ENCODE data around the gene ZC3HAV1. TPM values are rescaled to one million over a fixed set of nuclear protein-coding genes. Genes with fewer than 3 reads are reported as not detected.
A peak's percentile ranks its signal among the peaks of the same experiment; 100 is the strongest.

The ZC3HAV1 gene
- total and polyA plus RNA-seq, 9 of the 15 experiments (the other 6 are each of a cell fraction or from before 2014, with no cell fraction given), result 11.9 to 40.5 (median 23.9) TPM

- no peak for TF ChIP-seq KAT2B (IDR thresholded peaks at IDR 0.05; ENCODE audit: low read depth, low read length)
- 0 out of 2 replicates have a peak, but pooled peaks have one; percentile 12 for TF ChIP-seq BCL6 (CRISPR knock-in tag; IDR thresholded peaks at IDR 0.05)
- TF ChIP-seq DPF2 (IDR thresholded peaks at IDR 0.05), result peak; percentile 99
- 0 out of 2 replicates have a peak, but pooled peaks have one; percentile 38 for TF ChIP-seq TCF7 (IDR thresholded peaks at IDR 0.05; ENCODE audit: borderline replicate concordance)
- TF ChIP-seq LEF1 (IDR thresholded peaks at IDR 0.05), result peak; percentile 96
- TF ChIP-seq EP300 (IDR thresholded peaks at IDR 0.05; ENCODE audit: low read length), result peak; percentile 98
- peak; percentile 89 for TF ChIP-seq JUN (IDR thresholded peaks at IDR 0.05; ENCODE audit: borderline replicate concordance, low read depth, low read length)
- TF ChIP-seq JUN (CRISPR knock-in tag; IDR thresholded peaks at IDR 0.05; ENCODE audit: borderline replicate concordance), result no peak
- no peak for TF ChIP-seq NCOA6 (IDR thresholded peaks at IDR 0.05)
- TF ChIP-seq RHOXF2B (CRISPR knock-in tag; conservative IDR thresholded peaks at IDR 0.05), result no peak
- TF ChIP-seq ZNF79 (CRISPR knock-in tag; IDR thresholded peaks at IDR 0.05; ENCODE audit: low read depth), result no peak
- TF ChIP-seq CAMTA2 (CRISPR knock-in tag; conservative IDR thresholded peaks at IDR 0.05), result no peak
- no peak for TF ChIP-seq HNRNPLL (IDR thresholded peaks at IDR 0.05; ENCODE audit: low read depth, low read length, poor library complexity, severe bottlenecking)
- peak; percentile 78; the same call in 1 of the 2 replicates for TF ChIP-seq DMBX1 (CRISPR knock-in tag; IDR thresholded peaks at IDR 0.05; ENCODE audit: borderline replicate concordance)
- TF ChIP-seq NCOA2 (IDR thresholded peaks at IDR 0.05; ENCODE audit: partially characterized antibody in 2 of 2), result peak; percentile 79 to 88
- TF ChIP-seq, protein P1, sequence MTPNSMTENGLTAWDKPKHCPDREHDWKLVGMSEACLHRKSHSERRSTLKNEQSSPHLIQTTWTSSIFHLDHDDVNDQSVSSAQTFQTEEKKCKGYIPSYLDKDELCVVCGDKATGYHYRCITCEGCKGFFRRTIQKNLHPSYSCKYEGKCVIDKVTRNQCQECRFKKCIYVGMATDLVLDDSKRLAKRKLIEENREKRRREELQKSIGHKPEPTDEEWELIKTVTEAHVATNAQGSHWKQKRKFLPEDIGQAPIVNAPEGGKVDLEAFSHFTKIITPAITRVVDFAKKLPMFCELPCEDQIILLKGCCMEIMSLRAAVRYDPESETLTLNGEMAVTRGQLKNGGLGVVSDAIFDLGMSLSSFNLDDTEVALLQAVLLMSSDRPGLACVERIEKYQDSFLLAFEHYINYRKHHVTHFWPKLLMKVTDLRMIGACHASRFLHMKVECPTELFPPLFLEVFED (CRISPR knock-in tag; conservative IDR thresholded peaks at IDR 0.05), result no peak
- no peak for TF ChIP-seq PHB (CRISPR knock-in tag; IDR thresholded peaks at IDR 0.05)
- TF ChIP-seq MIER1 (IDR thresholded peaks at IDR 0.05; ENCODE audit: low read depth), result peak; percentile 68; the same call in 1 of the 2 replicates
- TF ChIP-seq HDAC1 (IDR thresholded peaks at IDR 0.05), result peak; percentile 73 to 94
- no peak for TF ChIP-seq ZNF12 (CRISPR knock-in tag; IDR thresholded peaks at IDR 0.05)
- no peak; the same call in 1 of the 2 replicates for TF ChIP-seq ZNF239 (CRISPR knock-in tag; IDR thresholded peaks at IDR 0.05)
- no peak for TF ChIP-seq COPS2 (conservative IDR thresholded peaks at IDR 0.05)
- no peak for TF ChIP-seq FOXP1 (CRISPR knock-in tag; IDR thresholded peaks at IDR 0.05)
- TF ChIP-seq MXD1 (CRISPR knock-in tag; IDR thresholded peaks at IDR 0.05; ENCODE audit: borderline replicate concordance, poor library complexity, severe bottlenecking), result no peak
- no peak for TF ChIP-seq KAT8 (IDR thresholded peaks at IDR 0.05; ENCODE audit: low read depth)
- peak; percentile 95 for TF ChIP-seq NFIC (IDR thresholded peaks at IDR 0.05)
- peak; percentile 91 for TF ChIP-seq CCNT2 (IDR thresholded peaks at IDR 0.05; ENCODE audit: borderline replicate concordance, extremely low read depth, insufficient read length, low read depth, low read length)
- peak; percentile 96 for TF ChIP-seq SMARCC2 (IDR thresholded peaks at IDR 0.05; ENCODE audit: low read depth)
- TF ChIP-seq PYGO2 (tag; IDR thresholded peaks at IDR 0.05), result peak; percentile 5; the same call in 1 of the 2 replicates
- no peak for TF ChIP-seq NFYB (IDR thresholded peaks at IDR 0.05; ENCODE audit: extremely low read depth, insufficient read length)
- no peak for TF ChIP-seq RBM39 (optimal IDR thresholded peaks at IDR 0.05; ENCODE audit: low read depth, low read length)
Measured at GRCh38 chr7:139124084-139124914, 14.8 kb upstream of the ZC3HAV1 start (continued).

Data from K562 (cell line).